ENCODE results near the gene DDX51.

DNA sequence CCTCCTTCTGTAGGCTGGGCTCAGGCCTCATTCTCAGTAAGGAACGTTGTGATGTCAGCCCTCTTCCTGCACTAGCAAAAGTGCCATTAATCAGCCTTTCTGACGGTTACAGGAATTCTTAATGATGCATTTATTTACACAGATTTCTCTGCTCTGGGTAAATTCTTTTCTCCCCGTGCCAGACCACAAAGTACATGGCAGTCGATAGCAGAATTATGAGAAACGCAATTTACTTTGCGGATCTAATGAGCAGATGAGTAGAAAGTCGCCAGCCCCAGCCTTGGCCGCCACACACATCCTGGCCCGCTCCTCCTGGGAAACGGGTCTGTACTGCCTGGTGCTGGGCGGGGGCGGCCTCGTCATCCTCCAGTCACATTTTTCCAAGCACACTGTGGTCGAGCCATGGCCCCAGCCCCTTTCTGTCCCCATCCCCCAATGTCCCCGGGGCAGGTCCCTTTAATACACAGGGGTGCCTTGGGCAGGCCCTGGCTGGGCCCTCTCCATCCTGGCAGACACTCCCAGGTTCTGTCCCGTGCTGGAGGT lies 26.0 kb upstream of the DDX51 start:
- TF ChIP-seq, protein P1, sequence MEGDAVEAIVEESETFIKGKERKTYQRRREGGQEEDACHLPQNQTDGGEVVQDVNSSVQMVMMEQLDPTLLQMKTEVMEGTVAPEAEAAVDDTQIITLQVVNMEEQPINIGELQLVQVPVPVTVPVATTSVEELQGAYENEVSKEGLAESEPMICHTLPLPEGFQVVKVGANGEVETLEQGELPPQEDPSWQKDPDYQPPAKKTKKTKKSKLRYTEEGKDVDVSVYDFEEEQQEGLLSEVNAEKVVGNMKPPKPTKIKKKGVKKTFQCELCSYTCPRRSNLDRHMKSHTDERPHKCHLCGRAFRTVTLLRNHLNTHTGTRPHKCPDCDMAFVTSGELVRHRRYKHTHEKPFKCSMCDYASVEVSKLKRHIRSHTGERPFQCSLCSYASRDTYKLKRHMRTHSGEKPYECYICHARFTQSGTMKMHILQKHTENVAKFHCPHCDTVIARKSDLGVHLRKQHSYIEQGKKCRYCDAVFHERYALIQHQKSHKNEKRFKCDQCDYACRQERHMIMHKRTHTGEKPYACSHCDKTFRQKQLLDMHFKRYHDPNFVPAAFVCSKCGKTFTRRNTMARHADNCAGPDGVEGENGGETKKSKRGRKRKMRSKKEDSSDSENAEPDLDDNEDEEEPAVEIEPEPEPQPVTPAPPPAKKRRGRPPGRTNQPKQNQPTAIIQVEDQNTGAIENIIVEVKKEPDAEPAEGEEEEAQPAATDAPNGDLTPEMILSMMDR (IDR thresholded peaks at IDR 0.05; ENCODE audit: poor library complexity) = no peak
- TF ChIP-seq EZH2 (IDR thresholded peaks at IDR 0.05; ENCODE audit: borderline replicate concordance) = no peak

All from hepatocyte (in vitro differentiated cells).